ENCODE measurements around the gene LIPA. TPM values are rescaled to one million over a fixed set of nuclear protein-coding genes. Genes with fewer than 3 reads are reported as not detected.
A peak's percentile ranks its signal among the peaks of the same experiment; 100 is the strongest.
"Not testable (repeated sequence)": the region's sequence is repeated elsewhere in the genome, so short reads cannot be mapped to it uniquely, and the experiment has no call there.

Gene LIPA
- total and polyA plus RNA-seq, 4 donors: 35.3 to 176 (median 75.9) TPM

- Histone ChIP-seq H3K36me3 (ENCODE audit: control insufficient read depth in 4 of 4, insufficient read depth in 3 of 4, low read depth in 1 of 4, low read length in 3 of 4) (no peaks in the 10 kb centered on the region), H3K9me3 (ENCODE audit: control insufficient read depth in 4 of 4, low read length in 3 of 4) (no peaks in the 10 kb centered on the region), H3K27me3 (ENCODE audit: control insufficient read depth in 4 of 4, insufficient read depth in 4 of 4, low read length in 3 of 4) (no peaks in the 10 kb centered on the region), H3K9ac (ENCODE audit: low read depth in 1 of 2, low read length in 2 of 2) (no peak overlapping the region), H3K27ac (ENCODE audit: low read depth in 1 of 2, low read length in 2 of 2) (no peak overlapping the region), H3K4me3 (ENCODE audit: low read depth in 1 of 3, low read length in 3 of 3) (no peak overlapping the region), H3K4me1 (ENCODE audit: control insufficient read depth in 4 of 4, insufficient read depth in 4 of 4, low read length in 3 of 4) (no peaks in the 10 kb centered on the region)
- no peak for DNase-seq (ENCODE audit: low spot score)
- 96% methylated on average over 4 of the region's 4 CpGs for WGBS
- no peak for TF ChIP-seq ZBTB33 (IDR thresholded peaks at IDR 0.05)
- no peak for TF ChIP-seq HNF4G (IDR thresholded peaks at IDR 0.05)
- TF ChIP-seq REST (IDR thresholded peaks at IDR 0.05): no peak
- TF ChIP-seq EGR1 (IDR thresholded peaks at IDR 0.05; ENCODE audit: low read depth in 2 of 2): no peak
- TF ChIP-seq NR2F2 (IDR thresholded peaks at IDR 0.05): no peak
- TF ChIP-seq FOXA2 (IDR thresholded peaks at IDR 0.05): no peak
- no peak for TF ChIP-seq RAD21 (IDR thresholded peaks at IDR 0.05)
- TF ChIP-seq ATF3 (IDR thresholded peaks at IDR 0.05): no peak
These were observed 54.1 kb downstream of the LIPA start for GRCh38 chr10:89197473-89197872.

GRCh38 chr10:89191301-89191700 lies 60.3 kb downstream of the LIPA start:
- not testable (repeated sequence) for H3K27me3 ChIP-seq (ENCODE audit: control insufficient read depth in 4 of 4, insufficient read depth in 4 of 4, low read length in 3 of 4); H3K9me3 ChIP-seq (ENCODE audit: control insufficient read depth in 4 of 4, low read length in 3 of 4); H3K9ac ChIP-seq (ENCODE audit: low read depth in 1 of 2, low read length in 2 of 2); H3K4me1 ChIP-seq (ENCODE audit: control insufficient read depth in 4 of 4, insufficient read depth in 4 of 4, low read length in 3 of 4); H3K27ac ChIP-seq (ENCODE audit: low read depth in 1 of 2, low read length in 2 of 2); H3K36me3 ChIP-seq (ENCODE audit: control insufficient read depth in 4 of 4, insufficient read depth in 3 of 4, low read depth in 1 of 4, low read length in 3 of 4); DNase-seq (ENCODE audit: low spot score); H3K4me3 ChIP-seq (ENCODE audit: low read depth in 1 of 3, low read length in 3 of 3)
- 97% methylated on average over 3 of the region's 3 CpGs for WGBS

- Histone ChIP-seq H3K27ac (ENCODE audit: low read depth in 1 of 2, low read length in 2 of 2) (no peak overlapping the region), H3K36me3 (ENCODE audit: control insufficient read depth in 4 of 4, insufficient read depth in 3 of 4, low read depth in 1 of 4, low read length in 3 of 4) (no peaks in the 10 kb centered on the region), H3K9ac (ENCODE audit: low read depth in 1 of 2, low read length in 2 of 2) (no peak overlapping the region), H3K27me3 (ENCODE audit: control insufficient read depth in 4 of 4, insufficient read depth in 4 of 4, low read length in 3 of 4) (no peaks in the 10 kb centered on the region), H3K9me3 (ENCODE audit: control insufficient read depth in 4 of 4, low read length in 3 of 4) (no peaks in the 10 kb centered on the region), H3K4me3 (ENCODE audit: low read depth in 1 of 3, low read length in 3 of 3) (no peak overlapping the region), H3K4me1 (ENCODE audit: control insufficient read depth in 4 of 4, insufficient read depth in 4 of 4, low read length in 3 of 4) (peaks cover 0 to 3% (median 0%) of the 10 kb centered on the region in 4 donors)
- 71% methylated on average over 2 of the region's 2 CpGs for WGBS
- DNase-seq (ENCODE audit: low spot score): no peak
- TF ChIP-seq REST (IDR thresholded peaks at IDR 0.05) (peak; percentile 19), ZBTB33 (IDR thresholded peaks at IDR 0.05) (no peak), HNF4A (conservative IDR thresholded peaks at IDR 0.05) (peak; percentile 15 to 57)
These were observed 62.3 kb downstream of the LIPA start for GRCh38 chr10:89189211-89189734.
